Endothelial cell of umbilical vein (primary cell): Measurements from ENCODE around the gene TTC21B.

Experiments used
- CTCF ChIP-seq, 2 donors: IDR thresholded peaks; 1 replicate in 1 of 2; 2 replicates in 1 of 2; pipeline ENCODE4 v1.5.1; 2011; ENCODE audit warnings: low read length in 2 of 2, mild to moderate bottlenecking in 2 of 2, moderate library complexity in 2 of 2, control low read depth in 1 of 2, inconsistent platforms in 1 of 2, low read depth in 1 of 2; ENCODE audit not compliant: insufficient read depth in 1 of 2; ENCODE audit errors: extremely low read depth in 1 of 2
- EZH2 ChIP-seq: IDR thresholded peaks from 2 replicates; pipeline ENCODE4 v1.6.1; 2012; ENCODE audit warnings: borderline replicate concordance, low read depth, mild to moderate bottlenecking, moderate library complexity, low read length, inconsistent platforms; ENCODE audit not compliant: severe bottlenecking
- MAX ChIP-seq: IDR thresholded peaks from 2 replicates; pipeline ENCODE4 v1.6.1; 2011; ENCODE audit not compliant: insufficient read depth, insufficient read length
- MYC ChIP-seq: IDR thresholded peaks from one replicate; pipeline ENCODE4 v1.6.1; 2011; ENCODE audit warnings: mild to moderate bottlenecking, low read depth, low read length
- POLR2A ChIP-seq: IDR thresholded peaks from 2 replicates; pipeline ENCODE4 v1.6.1; 2012; ENCODE audit warnings: low read depth, mild to moderate bottlenecking, control low read depth, low read length
- POLR2AphosphoS5 ChIP-seq: IDR thresholded peaks from 2 replicates; pipeline ENCODE4 v1.6.1; 2012; ENCODE audit warnings: low read depth, mild to moderate bottlenecking, control low read depth, low read length, moderate library complexity; ENCODE audit not compliant: insufficient read depth

DNA sequence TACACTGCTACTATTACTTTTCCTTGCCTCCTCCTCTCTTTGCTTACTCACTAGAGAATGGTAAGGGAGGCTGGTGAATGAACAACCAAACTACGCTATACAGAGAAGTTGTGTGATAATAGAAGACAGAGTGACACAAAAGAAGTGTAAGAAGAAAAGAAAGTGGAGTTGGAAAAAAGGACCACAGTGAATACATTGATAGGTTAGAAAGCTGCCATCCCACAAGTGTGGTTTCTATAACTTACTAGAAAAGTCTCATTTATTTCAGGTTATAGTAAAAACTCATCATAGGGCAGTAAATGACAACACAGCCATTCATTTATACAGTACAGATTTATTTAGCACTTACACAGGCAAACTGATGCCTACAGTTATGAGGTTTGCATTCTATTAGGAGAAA, 77.3 kb downstream of the TTC21B start:
- TF ChIP-seq POLR2A (no peak), CTCF (IDR thresholded peaks at IDR 0.05; ENCODE audit: extremely low read depth in 1 of 2, insufficient read depth in 1 of 2, low read depth in 1 of 2, low read length in 2 of 2) (no peak), MAX (no peak), POLR2AphosphoS5 (no peak), MYC (no peak), EZH2 (no peak)
